ENCODE results near the gene RASL11B.

DNA sequence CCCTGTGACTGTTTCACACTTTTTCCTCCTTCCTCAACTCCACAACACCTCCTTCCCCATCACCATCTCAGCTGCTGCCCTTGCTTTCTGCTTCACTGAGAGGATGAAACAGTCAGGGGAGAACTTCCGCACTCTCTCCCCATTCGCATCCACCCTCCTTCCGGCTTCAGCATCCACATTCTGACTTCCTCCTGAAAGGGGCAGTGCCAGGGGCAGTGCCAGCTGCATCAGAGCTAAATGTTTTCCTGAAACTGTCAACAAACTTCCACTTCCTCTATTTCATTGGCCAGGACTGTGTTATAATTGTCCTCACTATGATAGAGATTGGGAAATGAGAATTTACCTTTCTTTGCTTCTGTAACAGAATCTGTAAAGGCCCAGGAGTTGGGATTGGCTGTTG, 18.2 kb upstream of the RASL11B start:
- TF ChIP-seq, protein P1, sequence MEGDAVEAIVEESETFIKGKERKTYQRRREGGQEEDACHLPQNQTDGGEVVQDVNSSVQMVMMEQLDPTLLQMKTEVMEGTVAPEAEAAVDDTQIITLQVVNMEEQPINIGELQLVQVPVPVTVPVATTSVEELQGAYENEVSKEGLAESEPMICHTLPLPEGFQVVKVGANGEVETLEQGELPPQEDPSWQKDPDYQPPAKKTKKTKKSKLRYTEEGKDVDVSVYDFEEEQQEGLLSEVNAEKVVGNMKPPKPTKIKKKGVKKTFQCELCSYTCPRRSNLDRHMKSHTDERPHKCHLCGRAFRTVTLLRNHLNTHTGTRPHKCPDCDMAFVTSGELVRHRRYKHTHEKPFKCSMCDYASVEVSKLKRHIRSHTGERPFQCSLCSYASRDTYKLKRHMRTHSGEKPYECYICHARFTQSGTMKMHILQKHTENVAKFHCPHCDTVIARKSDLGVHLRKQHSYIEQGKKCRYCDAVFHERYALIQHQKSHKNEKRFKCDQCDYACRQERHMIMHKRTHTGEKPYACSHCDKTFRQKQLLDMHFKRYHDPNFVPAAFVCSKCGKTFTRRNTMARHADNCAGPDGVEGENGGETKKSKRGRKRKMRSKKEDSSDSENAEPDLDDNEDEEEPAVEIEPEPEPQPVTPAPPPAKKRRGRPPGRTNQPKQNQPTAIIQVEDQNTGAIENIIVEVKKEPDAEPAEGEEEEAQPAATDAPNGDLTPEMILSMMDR (conservative IDR thresholded peaks at IDR 0.05; ENCODE audit: low read length) = no peak
- no peak for TF ChIP-seq EZH2phosphoT487 (IDR thresholded peaks at IDR 0.05; ENCODE audit: borderline replicate concordance)

Measured in Loucy (cell line).